Natural killer cell (primary cell): Measurements from ENCODE around the gene PDE8A. TPM values are rescaled to one million over a fixed set of nuclear protein-coding genes. Genes with fewer than 3 reads are reported as not detected.

Source experiments
- ATAC-seq, 3 donors: fragments of 150-1000 bp in 2 of 3; fragments of 200-7000 bp in 1 of 3; cut with Tn5 transposase; 1 replicate in 1 of 3; 2 replicates in 2 of 3; pipeline ENCODE4 v1.10.0; 2021; ENCODE audit warnings: mild to moderate bottlenecking in 2 of 3, moderate library complexity in 2 of 3
- DNase-seq, 2 donors: peaks; one replicate each; pipeline versions ENCODE4 v3.0.0 to v3.0.0-alpha.2; 2013 to 2021; ENCODE audit warnings: mixed read lengths in 1 of 2
- H3K27ac ChIP-seq: one replicate; pipeline ENCODE4 v1.5.1; 2013; ENCODE audit warnings: mild to moderate bottlenecking, low read length
- H3K27me3 ChIP-seq: one replicate; pipeline ENCODE4 v1.6.1; 2013; ENCODE audit warnings: low read length; ENCODE audit not compliant: control insufficient read depth, insufficient read depth
- H3K36me3 ChIP-seq: one replicate; pipeline ENCODE4 v1.6.1; 2013; ENCODE audit warnings: low read length; ENCODE audit not compliant: control insufficient read depth, insufficient read depth
- H3K4me1 ChIP-seq: one replicate; pipeline ENCODE4 v1.6.1; 2013; ENCODE audit warnings: low read length; ENCODE audit not compliant: control insufficient read depth, insufficient read depth
- H3K4me3 ChIP-seq: one replicate; pipeline ENCODE4 v1.5.1; 2013; ENCODE audit warnings: low read length
- H3K9me3 ChIP-seq: one replicate; pipeline ENCODE4 v1.6.1; 2013; ENCODE audit warnings: low read length; ENCODE audit not compliant: control insufficient read depth, insufficient read depth
- H3K27ac Mint-ChIP-seq, 2 donors: one replicate each; pipeline ENCODE4 v1.8.0; 2022; ENCODE audit warnings: mild to moderate bottlenecking in 2 of 2, mixed read lengths in 2 of 2, moderate library complexity in 1 of 2
- H3K27me3 Mint-ChIP-seq, 2 donors: one replicate each; pipeline ENCODE4 v1.8.0; 2022; ENCODE audit warnings: low read depth in 2 of 2, mixed read lengths in 2 of 2
- H3K36me3 Mint-ChIP-seq: one replicate; pipeline ENCODE4 v1.8.0; 2022; ENCODE audit warnings: mixed read lengths
- H3K4me1 Mint-ChIP-seq, 2 donors: one replicate each; pipeline ENCODE4 v1.8.0; 2022; ENCODE audit warnings: mixed read lengths in 2 of 2
- H3K4me3 Mint-ChIP-seq: one replicate; pipeline ENCODE4 v1.8.0; 2022; ENCODE audit warnings: mild to moderate bottlenecking, moderate library complexity, mixed read lengths
- H3K9me3 Mint-ChIP-seq, 2 donors: one replicate each; pipeline ENCODE4 v1.8.0; 2022; ENCODE audit warnings: mixed read lengths in 2 of 2
- WGBS: methylation state at CpG from one replicate; pipeline ENCODE4 v1.1.7; 2013; ENCODE audit warnings: missing lambda C conversion rate; ENCODE audit not compliant: insufficient coverage; 5-methylcytosine and 5-hydroxymethylcytosine counted together
- intact Hi-C: fragments of 100-400 bp; cut with micrococcal nuclease; formaldehyde crosslinking; loops from one replicate; pipeline ENCODE4 v1.14.2; 2022
- total RNA-seq, 4 donors: library from RNA; stranded (reverse); fragments of 120-200 nt in 1 of 4; gene quantifications; one replicate each; pipeline versions ENCODE4 v1.2.3 to v1.2.4, GENCODE V29; 2013 to 2022
- TF ChIP-seq, protein P1 (sequence below): fragments of 200-600 bp; IDR thresholded peaks from one replicate; pipeline ENCODE4 v1.8.0; 2022; ENCODE audit warnings: antibody characterized with exemption

Gene PDE8A
- total RNA-seq, 3 donors from 2014 or later (not counting 1 experiment from before 2014, with no cell fraction given) = 21.0 to 24.2 (median 23.8) TPM

DNA sequence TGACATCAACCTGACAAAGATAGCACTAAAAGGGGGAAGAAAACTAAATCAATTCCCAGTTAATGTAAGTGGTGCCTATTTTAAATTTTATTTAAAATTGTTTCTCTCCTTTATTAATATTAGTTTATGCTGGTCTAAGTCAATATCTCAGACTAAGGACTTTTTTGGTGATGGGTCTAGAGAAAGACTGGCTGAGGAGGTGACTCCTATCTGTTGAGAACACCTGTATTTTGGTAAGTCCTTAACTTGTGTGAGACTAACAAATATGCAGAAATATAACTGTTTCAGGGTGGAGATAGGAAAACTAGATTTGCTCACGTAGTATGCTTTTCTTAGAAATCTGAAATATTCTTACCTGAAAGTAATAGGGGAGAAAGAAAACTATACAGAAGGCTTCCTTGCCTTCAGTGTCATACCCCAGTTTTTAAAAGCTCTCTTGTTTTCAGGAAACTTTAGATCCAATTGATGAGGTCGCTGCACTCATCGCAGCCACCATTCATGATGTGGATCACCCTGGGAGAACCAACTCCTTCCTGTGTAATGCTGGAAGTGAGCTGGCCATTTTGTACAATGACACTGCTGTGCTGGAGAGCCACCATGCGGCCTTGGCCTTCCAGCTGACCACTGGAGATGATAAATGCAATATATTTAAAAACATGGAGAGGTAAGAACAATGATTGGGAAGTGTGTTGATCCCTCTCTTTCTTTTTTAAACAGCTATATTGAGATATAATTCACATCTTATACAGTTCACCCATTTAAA lies 138.9 kb downstream of the PDE8A start:
- intact Hi-C loops = no loop called here

DNA sequence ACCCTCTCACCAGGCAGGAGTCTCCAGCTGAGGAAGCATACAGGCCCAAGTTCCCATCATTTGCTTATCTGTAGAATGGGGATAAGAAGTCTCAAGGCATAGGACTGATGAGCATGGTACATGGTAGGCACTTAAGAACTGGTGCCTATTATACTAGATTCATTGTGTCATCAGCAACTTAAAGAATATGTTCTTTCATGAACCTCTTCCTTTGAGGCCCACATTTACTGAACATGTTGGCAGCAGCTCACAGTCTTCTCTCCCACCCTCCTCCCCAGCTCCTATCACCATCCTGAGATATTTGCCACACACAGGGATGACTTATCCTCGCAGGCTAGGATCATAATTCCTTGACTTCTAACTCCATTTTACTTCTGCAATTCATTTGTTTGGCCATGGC lies 142.5 kb downstream of the PDE8A start:
- Histone ChIP-seq H3K9me3 (no peaks in the 10 kb centered on the region), H3K36me3 (peaks cover 14% of the 10 kb centered on the region), H3K4me3 (no peak overlapping the region), H3K27ac (no peak overlapping the region), H3K27me3 (no peaks in the 10 kb centered on the region), H3K4me1 (no peaks in the 10 kb centered on the region)
- TF ChIP-seq, protein P1, sequence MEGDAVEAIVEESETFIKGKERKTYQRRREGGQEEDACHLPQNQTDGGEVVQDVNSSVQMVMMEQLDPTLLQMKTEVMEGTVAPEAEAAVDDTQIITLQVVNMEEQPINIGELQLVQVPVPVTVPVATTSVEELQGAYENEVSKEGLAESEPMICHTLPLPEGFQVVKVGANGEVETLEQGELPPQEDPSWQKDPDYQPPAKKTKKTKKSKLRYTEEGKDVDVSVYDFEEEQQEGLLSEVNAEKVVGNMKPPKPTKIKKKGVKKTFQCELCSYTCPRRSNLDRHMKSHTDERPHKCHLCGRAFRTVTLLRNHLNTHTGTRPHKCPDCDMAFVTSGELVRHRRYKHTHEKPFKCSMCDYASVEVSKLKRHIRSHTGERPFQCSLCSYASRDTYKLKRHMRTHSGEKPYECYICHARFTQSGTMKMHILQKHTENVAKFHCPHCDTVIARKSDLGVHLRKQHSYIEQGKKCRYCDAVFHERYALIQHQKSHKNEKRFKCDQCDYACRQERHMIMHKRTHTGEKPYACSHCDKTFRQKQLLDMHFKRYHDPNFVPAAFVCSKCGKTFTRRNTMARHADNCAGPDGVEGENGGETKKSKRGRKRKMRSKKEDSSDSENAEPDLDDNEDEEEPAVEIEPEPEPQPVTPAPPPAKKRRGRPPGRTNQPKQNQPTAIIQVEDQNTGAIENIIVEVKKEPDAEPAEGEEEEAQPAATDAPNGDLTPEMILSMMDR = no peak
- H3K4me1 Mint-ChIP-seq = no peaks in the 10 kb centered on the region
- H3K27ac Mint-ChIP-seq = peak overlapping the region in 1 of 2 donors; percentile 7
- no peaks in the 10 kb centered on the region for H3K9me3 Mint-ChIP-seq
- no peaks in the 10 kb centered on the region for H3K36me3 Mint-ChIP-seq
- no peak for DNase-seq
- 94% methylated on average over 1 of the region's 1 CpG for WGBS
- intact Hi-C loops = no loop called here
- H3K4me3 Mint-ChIP-seq = no peak overlapping the region
- ATAC-seq = no peak
- H3K27me3 Mint-ChIP-seq = no peaks in the 10 kb centered on the region

More for the DNA sequence above, 138.9 kb downstream of the PDE8A start:
- no peak overlapping the region for H3K27ac Mint-ChIP-seq
- peaks cover 7% of the 10 kb centered on the region for H3K36me3 Mint-ChIP-seq
- no peaks in the 10 kb centered on the region for H3K9me3 Mint-ChIP-seq
- Histone ChIP-seq H3K36me3 (peaks cover 24% of the 10 kb centered on the region), H3K27ac (no peak overlapping the region), H3K9me3 (no peaks in the 10 kb centered on the region), H3K27me3 (no peaks in the 10 kb centered on the region), H3K4me1 (no peaks in the 10 kb centered on the region), H3K4me3 (no peak overlapping the region)
- ATAC-seq (no peak), DNase-seq (no peak)
- H3K27me3 Mint-ChIP-seq = no peaks in the 10 kb centered on the region
- H3K4me1 Mint-ChIP-seq = no peaks in the 10 kb centered on the region
- TF ChIP-seq, protein P1 = no peak
- WGBS = 92% methylated on average over 3 of the region's 4 CpGs
- H3K4me3 Mint-ChIP-seq = no peak overlapping the region

DNA sequence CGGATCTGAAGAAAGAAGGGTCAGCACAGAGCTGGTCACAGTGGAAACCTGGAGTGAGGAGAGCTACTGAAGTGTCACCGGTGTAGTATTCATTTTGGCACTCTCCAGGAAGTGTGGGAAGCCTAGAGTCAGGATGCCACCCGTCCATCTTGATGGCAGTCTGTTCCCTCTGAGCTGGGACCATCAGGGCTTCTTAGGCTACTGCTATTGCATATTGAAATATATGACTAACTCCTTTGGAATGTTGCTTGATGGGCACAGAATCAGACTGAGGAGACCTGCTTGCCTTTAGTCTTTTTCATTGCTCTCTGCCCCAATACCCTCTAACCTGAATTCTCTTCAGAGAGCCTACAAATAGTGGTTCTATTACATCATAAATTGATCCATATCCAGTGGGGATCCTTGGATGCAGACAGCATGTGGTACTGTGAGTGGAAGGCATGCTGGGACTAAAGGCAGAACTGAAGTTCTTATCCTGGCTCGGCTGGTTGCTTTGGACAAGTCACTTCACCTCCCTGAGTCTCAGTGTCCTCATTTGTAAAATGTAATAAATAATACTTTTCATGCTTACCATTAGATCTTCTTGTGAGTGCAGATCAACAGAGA lies 143.5 kb downstream of the PDE8A start:
- H3K4me1 Mint-ChIP-seq = no peaks in the 10 kb centered on the region
- H3K27ac ChIP-seq = no peak overlapping the region
- H3K9me3 ChIP-seq = no peaks in the 10 kb centered on the region
- no peaks in the 10 kb centered on the region for H3K4me1 ChIP-seq
- WGBS = 94% methylated on average over 4 of the region's 4 CpGs
- no peaks in the 10 kb centered on the region for H3K9me3 Mint-ChIP-seq
- no peak for ATAC-seq
- DNase-seq = no peak
- no peaks in the 10 kb centered on the region for H3K27me3 ChIP-seq
- no peak overlapping the region for H3K4me3 ChIP-seq
- TF ChIP-seq, protein P1 = no peak
- intact Hi-C loops = no loop called here
- H3K27ac Mint-ChIP-seq = no peak overlapping the region
- H3K4me3 Mint-ChIP-seq = no peak overlapping the region
- no peaks in the 10 kb centered on the region for H3K27me3 Mint-ChIP-seq
- no peaks in the 10 kb centered on the region for H3K36me3 Mint-ChIP-seq
- H3K36me3 ChIP-seq = peaks cover 14% of the 10 kb centered on the region
